GM12892 (cell line): ENCODE results near the gene HOXA7.

ENCODE experiments used
- POLR2A ChIP-seq: IDR thresholded peaks from 2 replicates; pipeline ENCODE4 v1.6.1; 2011; ENCODE audit warnings: low read depth, low read length, control low read depth
- POLR2AphosphoS5 ChIP-seq: IDR thresholded peaks from 2 replicates; pipeline ENCODE4 v1.6.1; 2011; ENCODE audit warnings: low read depth, low read length, control low read depth
- TAF1 ChIP-seq: IDR thresholded peaks from 2 replicates; pipeline ENCODE4 v1.6.1; 2011; ENCODE audit warnings: low read depth, mild to moderate bottlenecking, control low read depth, low read length, borderline replicate concordance

DNA sequence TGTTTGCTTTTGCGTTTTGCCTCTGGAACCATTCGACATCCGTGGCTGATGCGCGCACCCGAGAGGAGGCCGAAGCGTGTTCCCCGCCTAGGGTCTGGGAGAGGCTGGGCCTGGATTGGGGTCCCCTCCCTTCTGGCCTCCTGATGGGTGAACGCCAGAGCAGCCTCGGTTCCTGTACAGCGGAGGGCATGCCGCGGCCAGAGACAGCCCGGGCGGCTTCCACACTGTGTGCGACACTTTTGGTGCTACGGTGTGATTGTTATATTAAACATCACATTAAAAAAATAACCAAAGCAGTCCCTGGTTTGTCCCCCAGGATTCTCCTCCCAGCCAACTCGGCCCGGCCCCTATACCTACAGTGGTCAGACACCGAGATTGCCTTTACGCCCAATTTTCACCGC, 3.7 kb upstream of the HOXA7 start:
- TF ChIP-seq POLR2AphosphoS5 (no peak), TAF1 (no peak), POLR2A (no peak)
